GM18520 (cell line): ENCODE measurements around the gene DALRD3.
"Not testable (repeated sequence)": the region's sequence is repeated elsewhere in the genome, so short reads cannot be mapped to it uniquely, and the experiment has no call there.

Source experiments
- ATAC-seq: cut with Tn5 transposase; IDR thresholded peaks from one replicate; pipeline ENCODE4 v1.9.1; 2021; ENCODE audit not compliant: unreplicated experiment

Gene DALRD3

GRCh38 chr3:49021813-49022687 lies 3.7 kb upstream of the DALRD3 start, which contains the start of gene NDUFAF3:
Gene NDUFAF3, plus strand, starts transcription at chr3:49022121. Its CDS starts 24 bp downstream, at chr3:49022145.
- peak; percentile 44 for ATAC-seq

GRCh38 chr3:49021213-49021812 lies 2.9 kb upstream of the DALRD3 start:
- peak; percentile 39 for ATAC-seq

GRCh38 chr3:49020330-49021212 lies 2.2 kb upstream of the DALRD3 start:
- ATAC-seq, result no peak

GRCh38 chr3:49019941-49020329 lies 1.6 kb upstream of the DALRD3 start:
- no peak for ATAC-seq

GRCh38 chr3:49018707-49019006 lies 277 bp upstream of the DALRD3 start:
- ATAC-seq, result no peak

GRCh38 chr3:49017229-49017970 lies 980 bp downstream of the DALRD3 start:
- ATAC-seq, result no peak

GRCh38 chr3:49016414-49017228 lies 1.8 kb downstream of the DALRD3 start:
- no peak for ATAC-seq

- no peak for ATAC-seq
Measured at GRCh38 chr3:49015765-49016164, 2.6 kb downstream of the DALRD3 start.

- ATAC-seq, result no peak
Measured at GRCh38 chr3:49015072-49015471, 3.3 kb downstream of the DALRD3 start.

- no peak for ATAC-seq
Measured at GRCh38 chr3:49013738-49014660, 4.4 kb downstream of the DALRD3 start.

GRCh38 chr3:49013113-49013737 lies 5.2 kb downstream of the DALRD3 start:
- no peak for ATAC-seq

GRCh38 chr3:49012441-49013017 lies 5.9 kb downstream of the DALRD3 start:
- no peak for ATAC-seq

GRCh38 chr3:49009396-49009795 lies 9.0 kb downstream of the DALRD3 start:
- no peak for ATAC-seq

- not testable (repeated sequence) for ATAC-seq
Measured at GRCh38 chr3:49008627-49009026, 9.8 kb downstream of the DALRD3 start.

GRCh38 chr3:49007771-49008528 lies 10.4 kb downstream of the DALRD3 start:
- peak; percentile 9 for ATAC-seq

- peak; percentile 91 for ATAC-seq
Measured at GRCh38 chr3:49007068-49007770, 11.2 kb downstream of the DALRD3 start, which contains the start of gene WDR6. Gene WDR6, plus strand, starts transcription at chr3:49007391. Its CDS starts 41 bp downstream, at chr3:49007432.
